Esophagus (tissue), 2 donors: ENCODE results near the gene CKS2. TPM values are rescaled to one million over a fixed set of nuclear protein-coding genes. Genes with fewer than 3 reads are reported as not detected.

Experiments
- H3K27ac ChIP-seq, 2 donors: one replicate each; pipeline ENCODE4 v1.5.1; 2013; ENCODE audit warnings: low read depth in 2 of 2, mild to moderate bottlenecking in 2 of 2, inconsistent platforms in 1 of 2, low read length in 1 of 2, moderate library complexity in 1 of 2
- H3K27me3 ChIP-seq, 2 donors: one replicate each; pipeline ENCODE4 v1.6.1; 2013; ENCODE audit warnings: low read length in 2 of 2, control low read depth in 1 of 2, mild to moderate bottlenecking in 1 of 2; ENCODE audit not compliant: insufficient read depth in 2 of 2, control insufficient read depth in 1 of 2
- H3K36me3 ChIP-seq, 2 donors: one replicate each; pipeline ENCODE4 v1.6.1; 2013; ENCODE audit warnings: low read length in 1 of 2; ENCODE audit not compliant: control insufficient read depth in 2 of 2, insufficient read depth in 2 of 2
- H3K4me1 ChIP-seq, 2 donors: one replicate each; pipeline ENCODE4 v1.6.1; 2013; ENCODE audit warnings: low read length in 1 of 2; ENCODE audit not compliant: control insufficient read depth in 2 of 2, insufficient read depth in 2 of 2
- H3K4me3 ChIP-seq, 2 donors: one replicate each; pipeline ENCODE4 v1.5.1; 2013; ENCODE audit warnings: low read length in 2 of 2, mild to moderate bottlenecking in 2 of 2, low read depth in 1 of 2, moderate library complexity in 1 of 2
- H3K9me3 ChIP-seq, 2 donors: one replicate each; pipeline ENCODE4 v1.6.1; 2013; ENCODE audit warnings: mild to moderate bottlenecking in 2 of 2, low read depth in 1 of 2, low read length in 1 of 2, moderate library complexity in 1 of 2; ENCODE audit not compliant: control insufficient read depth in 2 of 2, insufficient read depth in 1 of 2
- WGBS, 2 donors: extraction: QIAGEN DNeasy Blood & Tissue Kit; methylation state at CpG; one replicate each; pipeline ENCODE4 v1.1.7; 2013; 5-methylcytosine and 5-hydroxymethylcytosine counted together
- polyA plus RNA-seq, 2 donors: library from polyadenylated mRNA; stranded (reverse); fragments of 200-250 nt; gene quantifications; one replicate each; pipeline ENCODE4 v1.2.3, GENCODE V29; 2013
- donor health status: healthy with polysubstance abuse.
- donor health status: Bipolar disorder and iron deficiency.

Gene CKS2
- polyA plus RNA-seq, 2 donors, result 74.8 to 81.6 TPM

DNA sequence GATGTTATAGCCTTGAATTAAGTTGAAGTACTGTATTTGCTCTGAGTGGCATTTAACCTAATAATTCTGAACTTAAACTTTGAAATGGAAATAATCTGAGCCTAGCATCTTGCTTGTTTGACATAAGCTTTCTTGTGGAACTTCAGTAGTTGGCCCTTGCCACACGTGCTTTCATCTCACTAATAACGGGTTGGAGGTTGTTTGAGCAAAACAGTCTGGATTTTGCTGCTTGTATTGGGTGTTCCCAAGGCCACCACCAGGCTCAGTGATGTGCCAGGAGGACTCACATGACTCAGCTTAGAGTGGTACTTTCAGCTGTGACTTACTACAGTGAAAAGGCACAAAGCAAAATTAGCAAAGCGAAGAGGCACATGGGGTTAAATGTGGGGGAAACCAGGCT lies 43.0 kb downstream of the CKS2 start:
- 72 to 73% methylated on average over 3 of the region's 3 CpGs for WGBS, 2 donors
- Histone ChIP-seq H3K27me3 (no peaks in the 10 kb centered on the region), H3K36me3 (peaks cover 34 to 62% of the 10 kb centered on the region in 2 donors), H3K27ac (no peak overlapping the region), H3K4me3 (no peak overlapping the region), H3K4me1 (no peaks in the 10 kb centered on the region), H3K9me3 (no peaks in the 10 kb centered on the region)

- no peak overlapping the region for H3K4me3 ChIP-seq
- H3K4me1 ChIP-seq, result no peaks in the 10 kb centered on the region
- 96 to 97% methylated on average over 6 of the region's 6 CpGs for WGBS, 2 donors
- H3K36me3 ChIP-seq, result peaks cover 36 to 61% of the 10 kb centered on the region in 2 donors
- no peaks in the 10 kb centered on the region for H3K9me3 ChIP-seq
- H3K27me3 ChIP-seq, result no peaks in the 10 kb centered on the region
- no peak overlapping the region for H3K27ac ChIP-seq
Measured at GRCh38 chr9:89354471-89354870, 43.5 kb downstream of the CKS2 start.

GRCh38 chr9:89356782-89357181 lies 45.8 kb downstream of the CKS2 start:
- Histone ChIP-seq H3K27me3 (no peaks in the 10 kb centered on the region), H3K9me3 (no peaks in the 10 kb centered on the region), H3K4me3 (no peak overlapping the region), H3K4me1 (no peaks in the 10 kb centered on the region), H3K36me3 (peaks cover 19 to 56% of the 10 kb centered on the region in 2 donors), H3K27ac (no peak overlapping the region)
- 90 to 93% methylated on average over 2 of the region's 2 CpGs for WGBS, 2 donors

DNA sequence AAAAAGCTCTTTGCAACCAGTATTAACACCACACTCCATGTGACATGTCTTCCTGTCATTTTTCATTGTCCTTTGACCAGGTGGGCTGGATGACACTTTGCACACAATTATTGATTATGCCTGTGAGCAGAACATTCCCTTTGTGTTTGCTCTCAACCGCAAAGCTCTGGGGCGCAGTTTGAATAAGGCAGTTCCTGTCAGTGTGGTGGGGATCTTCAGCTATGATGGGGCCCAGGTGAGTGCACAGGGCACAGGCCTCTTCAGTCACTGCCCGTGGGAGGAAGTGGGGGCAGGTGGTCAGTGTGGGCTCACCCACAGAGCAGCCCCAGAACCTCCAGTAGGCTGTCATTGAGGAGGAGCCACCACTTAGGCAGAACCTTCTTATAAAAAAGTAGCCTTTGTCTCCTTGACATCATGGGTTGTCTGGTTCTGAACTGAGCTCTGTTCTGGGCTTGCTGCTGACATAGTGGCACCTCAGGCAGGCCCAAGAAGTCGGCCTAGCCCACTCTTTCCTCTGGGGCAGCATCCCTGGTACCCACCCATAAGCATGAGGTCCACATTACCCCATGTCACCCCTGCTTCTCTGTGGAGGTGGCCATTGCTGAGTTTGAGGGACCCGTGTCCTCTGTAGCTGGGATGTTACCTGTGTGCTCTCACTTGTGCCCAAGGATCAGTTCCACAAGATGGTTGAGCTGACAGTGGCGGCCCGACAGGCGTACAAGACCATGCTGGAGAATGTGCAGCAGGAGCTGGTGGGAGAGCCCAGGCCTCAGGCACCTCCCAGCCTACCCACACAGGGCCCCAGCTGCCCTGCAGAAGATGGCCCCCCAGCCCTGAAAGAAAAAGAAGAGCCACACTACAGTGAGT lies 46.6 kb downstream of the CKS2 start:
- Histone ChIP-seq H3K36me3 (peaks cover 17 to 64% of the 10 kb centered on the region in 2 donors), H3K27me3 (no peaks in the 10 kb centered on the region), H3K4me1 (no peaks in the 10 kb centered on the region), H3K4me3 (no peak overlapping the region), H3K27ac (no peak overlapping the region), H3K9me3 (no peaks in the 10 kb centered on the region)
- WGBS, 2 donors, result 92 to 93% methylated on average over 8 of the region's 8 CpGs

DNA sequence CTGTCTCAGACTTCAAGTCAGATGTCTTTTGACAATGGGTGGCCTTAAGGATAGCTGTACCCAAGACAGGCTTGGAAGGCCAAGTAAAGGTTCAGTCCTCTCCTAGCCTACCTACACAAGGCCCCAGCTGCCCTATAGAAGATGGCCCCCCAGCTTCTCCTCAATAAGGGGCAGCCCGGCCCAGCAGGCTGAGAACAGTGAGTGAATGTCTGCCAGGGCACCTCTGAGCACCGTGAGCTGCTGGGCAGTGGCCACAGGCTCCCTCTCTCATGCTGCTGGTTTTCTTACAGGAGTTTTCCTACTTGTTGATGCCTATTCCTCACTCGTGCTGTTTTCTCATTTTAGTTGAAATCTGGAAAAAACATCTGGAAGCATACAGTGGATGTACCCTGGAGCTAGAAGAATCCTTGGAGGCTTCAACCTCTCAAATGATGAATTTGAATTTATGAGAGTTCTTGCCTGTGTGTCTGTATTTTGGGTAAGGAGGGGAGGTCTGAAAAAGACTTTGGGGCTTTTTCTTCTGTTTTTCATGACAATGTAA lies 47.5 kb downstream of the CKS2 start:
- Histone ChIP-seq H3K36me3 (peaks cover 14 to 61% of the 10 kb centered on the region in 2 donors), H3K27me3 (no peaks in the 10 kb centered on the region), H3K9me3 (no peaks in the 10 kb centered on the region), H3K4me1 (no peaks in the 10 kb centered on the region), H3K27ac (no peak overlapping the region), H3K4me3 (no peak overlapping the region)
- 92 to 96% methylated on average over 3 of the region's 3 CpGs for WGBS, 2 donors

- Histone ChIP-seq H3K36me3 (peaks cover 14 to 64% of the 10 kb centered on the region in 2 donors), H3K27me3 (no peaks in the 10 kb centered on the region), H3K27ac (no peak overlapping the region), H3K9me3 (no peaks in the 10 kb centered on the region), H3K4me3 (no peak overlapping the region), H3K4me1 (no peaks in the 10 kb centered on the region)
- 66 to 76% methylated on average over 4 of the region's 4 CpGs for WGBS, 2 donors
Measured at GRCh38 chr9:89358985-89359384, 48.0 kb downstream of the CKS2 start.

DNA sequence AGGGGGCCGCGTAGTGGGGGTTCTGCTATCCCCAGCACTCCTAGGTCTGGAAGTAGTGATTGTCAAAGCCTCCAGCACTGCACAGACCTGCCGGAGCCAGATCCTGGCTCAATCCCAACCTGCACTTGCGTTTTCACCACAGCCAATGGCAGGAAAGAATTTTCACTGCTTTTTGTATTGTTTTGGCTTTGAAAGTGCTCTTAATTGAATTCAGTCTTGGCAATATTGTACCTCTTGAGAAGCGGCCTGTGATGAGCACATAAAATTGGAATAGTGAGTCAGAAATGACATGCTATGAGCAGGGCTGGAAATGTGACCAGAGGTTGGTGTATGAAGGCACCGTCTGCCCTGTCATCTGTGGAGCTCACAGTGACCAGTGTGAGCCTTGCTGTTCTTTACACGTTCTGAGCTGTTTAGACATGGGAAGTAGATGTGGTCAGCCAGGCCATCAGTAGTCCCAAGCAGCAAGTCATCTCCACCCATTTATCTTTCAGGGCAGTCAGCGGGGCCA lies 48.8 kb downstream of the CKS2 start:
- H3K27me3 ChIP-seq, result no peaks in the 10 kb centered on the region
- no peaks in the 10 kb centered on the region for H3K9me3 ChIP-seq
- no peak overlapping the region for H3K4me3 ChIP-seq
- 62 to 71% methylated on average over 8 of the region's 8 CpGs for WGBS, 2 donors
- peaks cover 11 to 55% of the 10 kb centered on the region in 2 donors for H3K36me3 ChIP-seq
- H3K4me1 ChIP-seq, result no peaks in the 10 kb centered on the region
- peak overlapping the region; percentile 9 to 38 for H3K27ac ChIP-seq

GRCh38 chr9:89360465-89360864 lies 49.5 kb downstream of the CKS2 start:
- Histone ChIP-seq H3K4me3 (no peak overlapping the region), H3K27me3 (no peaks in the 10 kb centered on the region), H3K27ac (no peak overlapping the region), H3K9me3 (no peaks in the 10 kb centered on the region), H3K4me1 (no peaks in the 10 kb centered on the region), H3K36me3 (peaks cover 6 to 51% of the 10 kb centered on the region in 2 donors)
- WGBS, 2 donors, result 63 to 70% methylated on average over 3 of the region's 3 CpGs

DNA sequence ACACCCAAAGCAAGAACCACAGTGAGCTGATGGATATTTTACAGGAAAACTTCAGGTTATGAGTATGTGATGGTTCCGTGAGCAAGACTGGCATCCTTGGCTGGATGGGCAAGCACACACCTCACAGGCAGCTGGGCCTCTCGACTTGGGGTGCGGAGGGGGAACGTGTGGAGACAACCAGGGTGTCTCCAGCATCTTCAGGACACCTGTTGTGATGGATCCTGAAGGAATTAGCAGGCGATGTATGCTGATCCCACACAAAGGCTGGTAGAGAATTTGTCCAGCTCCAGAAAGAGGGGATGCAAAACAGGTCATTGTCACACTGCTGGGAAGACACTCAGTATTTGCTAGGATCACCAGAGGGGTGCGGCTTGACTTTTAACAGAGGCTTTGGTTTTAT lies 50.0 kb downstream of the CKS2 start:
- Histone ChIP-seq H3K27ac (no peak overlapping the region), H3K9me3 (no peaks in the 10 kb centered on the region), H3K4me1 (no peaks in the 10 kb centered on the region), H3K36me3 (peaks cover 6 to 51% of the 10 kb centered on the region in 2 donors), H3K4me3 (no peak overlapping the region), H3K27me3 (no peaks in the 10 kb centered on the region)
- WGBS, 2 donors, result 94 to 98% methylated on average over 6 of the region's 6 CpGs
